Prostate gland (tissue), 2 donors: ENCODE measurements around the gene FFAR3. TPM values are rescaled to one million over a fixed set of nuclear protein-coding genes. Genes with fewer than 3 reads are reported as not detected.

Experiments
- DNase-seq: peaks from one replicate; pipeline ENCODE4 v3.0.0-alpha.2; 2019; ENCODE audit warnings: low spot score
- H3K27ac ChIP-seq, 2 donors: fragments of 200-600 bp; sonication (generic); 2 replicates each; pipeline ENCODE4 v1.5.1; 2017 to 2019
- H3K27me3 ChIP-seq: fragments of 200-600 bp; sonication (generic); replicated peaks from 2 replicates; pipeline ENCODE4 v1.5.1; 2019; ENCODE audit not compliant: insufficient read depth
- H3K36me3 ChIP-seq, 2 donors: fragments of 200-600 bp; sonication (generic); 1 replicate in 1 of 2; 2 replicates in 1 of 2; pipeline versions ENCODE4 v1.5.1 to v1.8.1; 2017 to 2019
- H3K4me1 ChIP-seq: fragments of 200-600 bp; sonication (generic); replicated peaks from 2 replicates; pipeline ENCODE4 v1.5.1; 2019
- H3K4me3 ChIP-seq, 2 donors: fragments of 200-600 bp; sonication (generic); 2 replicates each; pipeline ENCODE4 v1.5.1; 2017 to 2019
- H3K9me3 ChIP-seq: fragments of 200-600 bp; sonication (generic); 2 replicates; pipeline ENCODE4 v1.5.1; 2017
- CTCF ChIP-seq, 4 experiments: fragments of 200-600 bp in 2 of 4; fragments of 450-650 bp in 2 of 4; sonication (generic) in 2 of 4; IDR thresholded peaks; 1 replicate in 3 of 4; 2 replicates in 1 of 4; pipeline ENCODE4 v1.5.1; 2016 to 2019; ENCODE audit warnings: antibody characterized with exemption in 4 of 4, mild to moderate bottlenecking in 2 of 4, moderate library complexity in 2 of 4
- POLR2A ChIP-seq: fragments of 450-650 bp; IDR thresholded peaks from one replicate; pipeline ENCODE4 v1.6.1; 2016; ENCODE audit warnings: antibody characterized with exemption, mild to moderate bottlenecking
- POLR2AphosphoS5 ChIP-seq: sonication (generic); formaldehyde crosslinking; IDR thresholded peaks from one replicate; pipeline ENCODE4 v1.6.1; 2017; ENCODE audit warnings: antibody characterized with exemption
- WGBS: methylation state at CpG from one replicate; pipeline ENCODE4 v1.1.5; 2018; 5-methylcytosine and 5-hydroxymethylcytosine counted together
- intact Hi-C: fragments of 100-400 bp; cut with DNase I; formaldehyde crosslinking; loops from one replicate; pipeline ENCODE4 v1.14.2; 2022
- microRNA-seq: library from miRNA; unstranded; fragments of <30 nt; microRNA quantifications from one replicate; pipeline ENCODE4, GENCODE V29; 2016
- total RNA-seq, 2 donors: library from RNA; depleted of rRNA; stranded (reverse); fragments of >200 nt; gene quantifications; one replicate each; pipeline ENCODE4 v1.1.0, GENCODE V29; 2016

The FFAR3 gene
- total RNA-seq, 2 donors from 2014 or later = 1.6 TPM; not detected in 1

- H3K27ac ChIP-seq = no peak overlapping the region
- TF ChIP-seq POLR2AphosphoS5 = no peak
- no peak for TF ChIP-seq CTCF (IDR thresholded peaks at IDR 0.05)
- no peak for TF ChIP-seq POLR2A
- no peaks in the 10 kb centered on the region for H3K27me3 ChIP-seq
- no peak for DNase-seq
- no peaks in the 10 kb centered on the region for H3K36me3 ChIP-seq
- H3K9me3 ChIP-seq = no peaks in the 10 kb centered on the region
- 46% methylated on average over 11 of the region's 11 CpGs for WGBS
- no peaks in the 10 kb centered on the region for H3K4me1 ChIP-seq
- intact Hi-C loops = no loop called here
- H3K4me3 ChIP-seq = no peak overlapping the region
Observed at GRCh38 chr19:35404879-35405622, 46.8 kb downstream of the FFAR3 start.

GRCh38 chr19:35407619-35408018 lies 49.4 kb downstream of the FFAR3 start:
- 63% methylated on average over 6 of the region's 6 CpGs for WGBS
- DNase-seq = no peak
- Histone ChIP-seq H3K4me1 (no peaks in the 10 kb centered on the region), H3K27ac (no peak overlapping the region), H3K27me3 (no peaks in the 10 kb centered on the region), H3K36me3 (no peaks in the 10 kb centered on the region), H3K9me3 (no peaks in the 10 kb centered on the region), H3K4me3 (no peak overlapping the region)
- intact Hi-C loops = no loop called here
- TF ChIP-seq POLR2AphosphoS5 (no peak), CTCF (IDR thresholded peaks at IDR 0.05) (no peak), POLR2A (no peak)

- no peak for DNase-seq
- no peaks in the 10 kb centered on the region for H3K36me3 ChIP-seq
- intact Hi-C loops = no loop called here
- H3K4me1 ChIP-seq = no peaks in the 10 kb centered on the region
- TF ChIP-seq POLR2AphosphoS5 (no peak), CTCF (IDR thresholded peaks at IDR 0.05) (no peak), POLR2A (no peak)
- H3K27ac ChIP-seq = no peak overlapping the region
- WGBS = 79% methylated on average over 13 of the region's 13 CpGs
- H3K27me3 ChIP-seq = no peaks in the 10 kb centered on the region
- no peak overlapping the region for H3K4me3 ChIP-seq
- no peaks in the 10 kb centered on the region for H3K9me3 ChIP-seq
Observed at GRCh38 chr19:35408284-35409171, 50.3 kb downstream of the FFAR3 start.

- no peak for DNase-seq
- WGBS = 28% methylated on average over 5 of the region's 5 CpGs
Observed at GRCh38 chr19:35409191-35409590, 50.9 kb downstream of the FFAR3 start.

More at GRCh38 chr19:35409191-35409590, 50.9 kb downstream of the FFAR3 start:
- Histone ChIP-seq H3K27me3 (no peaks in the 10 kb centered on the region), H3K4me3 (no peak overlapping the region), H3K36me3 (no peaks in the 10 kb centered on the region), H3K9me3 (no peaks in the 10 kb centered on the region), H3K4me1 (no peaks in the 10 kb centered on the region), H3K27ac (no peak overlapping the region)
- TF ChIP-seq CTCF (IDR thresholded peaks at IDR 0.05) = no peak
- TF ChIP-seq POLR2AphosphoS5 = no peak
- no peak for TF ChIP-seq POLR2A
- intact Hi-C loops = no loop called here

Small RNAs within 50 kb of the gene (microRNA-seq; reads per million reads assigned to microRNA genes)
- gene MIR5196 = 0.34 reads per million

Other genes starting within 250 kb of the FFAR3 start
- 1,000 to 10,000 TPM in 1 of 2 donors, 100 to 1,000 TPM in 1; 365 to 1,352 TPM for gene FXYD3, start 242.6 kb upstream of the FFAR3 start, total RNA-seq
- 10 to 100 TPM in 1 of 2 donors, 1 to 10 TPM in 1; 9.1 to 16.3 TPM for gene LGI4, start 223.4 kb upstream of the FFAR3 start, total RNA-seq
- 10 to 100 TPM; 15.9 to 30.6 TPM for gene FXYD1, start 219.6 kb upstream of the FFAR3 start, total RNA-seq
- not detected for gene FXYD7, start 215.2 kb upstream of the FFAR3 start, total RNA-seq
- gene FXYD5, start 203.7 kb upstream of the FFAR3 start, total RNA-seq = 10 to 100 TPM; 18.8 to 43.2 TPM
- 1 to 10 TPM in 1 of 2 donors, not detected in 1; 1.1 TPM for gene FAM187B, start 129.7 kb upstream of the FFAR3 start, total RNA-seq
- gene LSR, start 109.5 kb upstream of the FFAR3 start, total RNA-seq = 100 to 1,000 TPM; 119 to 202 TPM
- gene USF2, start 89.5 kb upstream of the FFAR3 start, total RNA-seq = 100 to 1,000 TPM; 107 to 151 TPM
- gene HAMP, start 75.9 kb upstream of the FFAR3 start, total RNA-seq = 1 to 10 TPM; 2.0 to 2.2 TPM
- 10 to 100 TPM in 1 of 2 donors, not detected in 1; 13.9 TPM for gene MAG, start 66.3 kb upstream of the FFAR3 start, total RNA-seq
- 10 to 100 TPM in 1 of 2 donors, not detected in 1; 14.0 TPM for gene CD22, start 29.3 kb upstream of the FFAR3 start, total RNA-seq
- under 1 TPM in 1 of 2 donors, not detected in 1; 0.28 TPM for gene FFAR1, start 10.6 kb upstream of the FFAR3 start, total RNA-seq
- gene GPR42, start 12.6 kb downstream of the FFAR3 start, total RNA-seq = not detected
- under 1 TPM in 1 of 2 donors, not detected in 1; 0.87 TPM for gene FFAR2, start 89.8 kb downstream of the FFAR3 start, total RNA-seq
- 10 to 100 TPM in 1 of 2 donors, 1 to 10 TPM in 1; 3.6 to 58.6 TPM for gene KRTDAP, start 132.0 kb downstream of the FFAR3 start, total RNA-seq
- gene DMKN, start 155.2 kb downstream of the FFAR3 start, total RNA-seq = 10 to 100 TPM; 50.9 to 80.5 TPM
- gene SBSN, start 169.9 kb downstream of the FFAR3 start, total RNA-seq = 1 to 10 TPM in 1 of 2 donors, under 1 TPM in 1; 0.32 to 4.9 TPM
- gene GAPDHS, start 175.0 kb downstream of the FFAR3 start, total RNA-seq = 10 to 100 TPM in 1 of 2 donors, not detected in 1; 13.4 TPM
- 100 to 1,000 TPM; 105 to 120 TPM for gene TMEM147, start 187.2 kb downstream of the FFAR3 start, total RNA-seq
- 1 to 10 TPM in 1 of 2 donors, not detected in 1; 1.9 TPM for gene ATP4A, start 205.2 kb downstream of the FFAR3 start, total RNA-seq
- not detected for gene PMIS2, start 227.7 kb downstream of the FFAR3 start, total RNA-seq